GM20431 (cell line): ENCODE results near the gene AHSP.
"Not testable (repeated sequence)": the region's sequence is repeated elsewhere in the genome, so short reads cannot be mapped to it uniquely, and the experiment has no call there.

Experiments used
- in situ Hi-C: fragments of 300-500 bp; cut with MseI, MboI; formaldehyde crosslinking; loops from one replicate; pipeline ENCODE4 v1.15.0; 2020; ENCODE audit warnings: low sequenced_read_pairs; ENCODE audit not compliant: unreplicated experiment

AHSP gene

GRCh38 chr16:31499928-31500327 is 27.8 kb upstream of the AHSP start:
- in situ Hi-C loops = no loop called here

DNA sequence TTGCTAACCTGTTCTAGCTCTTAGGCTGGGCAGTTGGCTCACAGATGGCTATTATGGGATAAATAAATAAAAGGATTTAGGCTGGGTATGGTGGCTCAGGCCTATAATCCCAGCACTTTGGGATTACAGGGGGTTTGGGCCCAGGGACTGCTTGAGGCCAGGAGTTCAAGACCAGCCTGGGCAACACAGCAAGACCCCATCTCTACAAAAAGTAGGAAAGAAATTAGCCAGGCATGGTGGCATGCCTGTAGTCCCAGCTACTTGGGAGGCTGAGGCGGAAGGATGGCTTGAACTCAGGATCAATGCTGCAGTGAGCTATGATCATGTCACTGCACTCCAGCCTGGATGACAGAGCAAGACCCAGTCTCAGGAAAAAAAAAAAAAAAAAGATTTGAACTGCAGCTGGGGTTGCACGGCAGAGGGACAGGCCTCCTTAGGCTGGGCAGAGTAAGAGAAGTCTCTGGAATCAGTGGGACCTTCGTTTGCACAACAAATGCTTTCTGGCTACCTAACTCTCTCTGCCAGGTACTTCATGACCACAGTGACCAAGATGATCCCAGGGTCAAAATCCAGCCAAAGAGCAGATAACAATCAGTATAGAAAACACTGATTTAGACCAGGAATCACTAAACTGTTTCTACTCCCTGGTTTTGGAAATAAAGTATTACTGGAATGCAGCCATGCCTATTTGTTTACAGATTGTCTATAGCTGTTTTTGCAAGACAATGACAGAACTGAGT is 26.3 kb upstream of the AHSP start:
- in situ Hi-C loops = no loop called here

DNA sequence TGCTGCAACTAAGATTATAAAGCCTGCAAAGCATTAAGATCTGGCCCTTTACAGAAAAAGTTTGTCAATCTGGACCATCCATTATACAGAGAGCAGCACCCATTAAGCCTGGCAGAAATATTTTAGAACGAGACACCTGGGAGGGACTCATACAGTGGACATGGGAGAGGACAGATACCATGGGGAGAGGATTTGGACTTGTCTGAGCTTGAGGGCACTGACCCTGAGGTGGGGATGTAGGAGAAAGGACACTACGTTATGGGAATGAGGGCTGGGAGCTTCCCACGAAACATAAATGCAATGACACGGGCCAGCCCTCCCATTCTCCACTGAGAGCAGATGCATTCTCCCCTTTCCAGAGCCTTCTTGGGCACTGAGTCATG is 25.7 kb upstream of the AHSP start:
- in situ Hi-C loops = no loop called here

- in situ Hi-C loops = no loop called here
Measured at GRCh38 chr16:31502981-31503380, 24.7 kb upstream of the AHSP start.

DNA sequence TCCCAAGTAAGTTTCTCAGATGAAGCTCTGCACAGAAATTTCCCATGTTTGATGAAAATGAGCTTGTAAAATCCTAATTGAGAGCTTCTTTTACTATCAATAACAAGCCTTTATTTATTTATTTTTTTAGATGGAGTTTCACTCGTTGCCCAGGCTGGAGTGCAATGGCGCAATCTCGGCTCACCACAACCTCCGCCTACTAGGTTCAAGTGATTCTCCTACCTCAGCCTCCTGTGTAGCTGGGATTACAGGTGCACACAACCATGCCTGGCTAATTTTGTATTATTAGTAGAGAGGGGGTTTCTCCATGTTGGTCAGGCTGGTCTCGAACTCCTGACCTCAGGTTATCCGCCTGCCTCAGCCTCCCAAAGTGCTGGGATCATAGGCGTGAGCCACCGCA is 24.1 kb upstream of the AHSP start:
- in situ Hi-C loops = not testable (repeated sequence)

GRCh38 chr16:31504159-31504558 is 23.5 kb upstream of the AHSP start:
- in situ Hi-C loops = no loop called here

GRCh38 chr16:31505483-31505882 is 22.2 kb upstream of the AHSP start:
- in situ Hi-C loops = no loop called here

- in situ Hi-C loops = no loop called here
Measured at GRCh38 chr16:31507617-31507928, 20.1 kb upstream of the AHSP start.

DNA sequence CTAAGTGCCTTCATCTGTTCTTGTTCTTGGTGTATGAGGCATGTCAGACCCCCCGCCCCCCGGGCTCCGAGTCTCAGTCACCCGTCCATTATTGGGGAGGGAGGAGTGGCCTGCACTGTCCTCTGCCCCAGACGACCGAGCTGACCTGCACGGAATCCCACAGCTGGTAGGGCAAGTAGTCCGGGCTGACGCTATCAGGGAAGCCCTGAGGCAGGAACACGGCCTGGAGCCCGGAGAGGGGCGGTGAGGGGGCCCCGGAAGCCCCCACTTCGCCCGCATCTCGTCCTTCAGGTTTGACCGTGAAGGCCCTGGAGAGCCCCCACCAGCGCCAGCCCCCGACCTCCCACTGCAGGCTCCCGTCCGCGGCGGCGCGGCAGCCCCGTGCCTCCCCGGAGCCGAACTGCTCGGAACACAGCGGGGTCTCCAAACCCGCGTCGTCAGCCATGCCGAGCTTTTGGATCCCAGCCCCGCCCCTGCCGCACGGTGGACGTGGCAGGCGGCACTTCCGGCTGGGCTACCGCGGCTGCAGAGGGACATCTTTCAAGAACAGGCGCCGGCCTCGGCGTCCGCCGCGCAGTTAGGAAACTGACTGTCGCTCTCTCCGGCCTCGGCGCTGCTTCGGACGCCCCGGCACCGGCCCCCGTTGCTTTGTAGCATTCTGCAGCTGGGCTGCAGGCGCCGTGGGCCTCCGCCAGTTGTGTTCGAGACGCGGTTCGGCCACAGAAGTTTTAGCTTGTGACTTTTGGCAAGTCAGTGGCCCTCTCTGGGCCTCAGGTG is 19.6 kb upstream of the AHSP start, which contains the start of gene RUSF1:
Gene RUSF1 (minus strand): TSS at position 463 of the 777 bp plus-strand sequence. CDS start 18 bp downstream, at position 445.
- in situ Hi-C loops = no loop called here

DNA sequence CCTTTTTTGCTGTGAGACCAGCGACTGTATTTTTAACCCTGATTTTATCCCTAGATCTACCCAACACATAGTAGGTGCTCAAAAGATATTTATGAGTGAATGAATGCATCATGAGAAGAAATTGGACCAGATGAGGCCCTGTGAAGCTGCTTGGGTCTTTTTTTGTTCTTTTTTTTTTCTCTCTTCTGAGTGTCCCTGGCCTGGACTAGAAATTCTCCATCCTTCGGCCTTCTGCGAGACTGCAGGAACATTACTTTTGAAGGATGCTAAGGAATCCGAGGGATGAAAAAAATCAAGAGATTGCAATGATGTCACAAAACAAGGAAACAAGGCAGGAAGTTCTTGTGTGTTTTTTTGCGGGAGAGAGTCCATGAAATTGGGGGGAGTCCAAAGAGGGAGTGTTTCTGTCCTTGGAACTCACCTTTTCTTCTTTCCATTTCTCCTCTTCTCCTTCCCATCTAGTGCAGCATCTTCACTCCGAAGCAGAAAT is 18.9 kb upstream of the AHSP start:
- in situ Hi-C loops = no loop called here

DNA sequence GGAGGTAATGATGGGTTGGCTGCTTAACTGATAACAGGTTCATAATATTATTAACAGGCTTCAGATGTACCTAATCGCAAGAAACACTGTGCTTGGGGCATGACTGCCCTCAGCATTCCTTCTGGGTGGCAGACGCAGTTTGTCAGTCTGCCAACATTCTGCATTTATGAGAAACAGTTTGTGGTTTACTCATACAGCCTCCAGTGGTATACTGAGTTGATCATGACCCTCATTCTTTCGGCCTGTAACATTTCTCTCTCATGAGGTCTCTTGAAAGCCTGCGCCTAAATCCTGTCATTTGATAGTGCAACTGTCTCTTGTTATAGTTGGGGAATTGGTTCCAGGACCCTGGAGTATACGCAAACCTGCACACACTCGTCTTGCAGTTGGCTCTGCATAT is 14.6 kb upstream of the AHSP start:
- in situ Hi-C loops = no loop called here

GRCh38 chr16:31513884-31514283 is 13.8 kb upstream of the AHSP start:
- in situ Hi-C loops = no loop called here

DNA sequence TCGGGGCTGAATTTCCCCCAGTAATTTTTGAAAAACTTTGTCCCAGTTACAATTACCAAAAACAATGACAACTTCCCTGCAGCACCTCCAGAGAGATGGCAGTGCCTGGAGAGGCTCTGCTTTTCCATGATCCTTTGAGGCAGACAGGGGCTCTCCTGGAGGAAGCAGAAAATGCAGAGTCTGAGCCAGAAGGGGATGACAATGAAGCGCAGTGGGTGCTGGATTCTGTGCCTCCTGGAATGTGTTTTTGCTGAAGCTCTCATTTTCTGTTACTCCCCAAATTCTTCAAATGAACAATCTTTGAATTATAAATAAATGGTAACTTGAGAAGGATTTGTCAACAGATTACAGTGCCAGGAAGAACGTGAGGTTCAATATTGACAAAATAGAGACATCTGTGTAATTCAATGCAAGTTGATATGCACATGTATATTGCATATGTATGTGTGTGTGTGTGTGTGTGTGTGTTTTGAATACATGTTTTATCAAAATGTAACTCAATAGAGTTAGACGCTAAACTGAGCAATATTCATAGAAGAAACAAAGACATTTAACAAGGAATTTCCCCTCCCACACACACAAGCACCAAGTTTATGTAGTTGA is 9.8 kb upstream of the AHSP start:
- in situ Hi-C loops = no loop called here

DNA sequence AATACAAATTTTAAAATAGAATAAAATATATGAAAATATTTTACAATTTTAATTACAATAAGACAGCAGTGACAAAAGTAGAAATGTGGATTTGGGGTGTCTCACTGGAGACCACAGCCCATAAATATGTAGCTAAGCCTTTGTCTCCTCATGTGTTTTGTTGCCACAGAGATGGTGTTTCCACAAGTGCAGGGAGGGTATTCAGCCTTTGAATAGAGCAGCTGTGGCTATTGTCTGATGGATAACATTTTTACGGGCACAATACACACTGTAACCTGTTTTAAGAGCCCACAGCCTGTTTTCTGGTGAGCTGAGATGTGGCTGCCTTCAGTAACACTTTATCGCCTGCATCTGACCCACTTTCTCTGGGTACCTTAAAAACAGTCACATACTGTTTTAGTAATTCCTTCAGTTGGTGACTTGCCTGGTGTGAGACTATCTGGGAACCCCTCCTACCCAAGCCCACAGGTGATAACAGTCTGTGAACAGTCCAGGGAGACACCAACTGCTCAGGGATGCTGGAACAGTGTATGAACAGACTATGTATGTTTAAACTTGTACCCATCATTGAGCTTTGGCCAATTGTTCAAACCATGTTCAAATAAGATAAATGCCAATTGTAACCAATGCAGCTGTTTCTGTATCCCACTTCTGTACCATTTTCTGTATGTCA is 7.8 kb upstream of the AHSP start:
- in situ Hi-C loops = no loop called here

DNA sequence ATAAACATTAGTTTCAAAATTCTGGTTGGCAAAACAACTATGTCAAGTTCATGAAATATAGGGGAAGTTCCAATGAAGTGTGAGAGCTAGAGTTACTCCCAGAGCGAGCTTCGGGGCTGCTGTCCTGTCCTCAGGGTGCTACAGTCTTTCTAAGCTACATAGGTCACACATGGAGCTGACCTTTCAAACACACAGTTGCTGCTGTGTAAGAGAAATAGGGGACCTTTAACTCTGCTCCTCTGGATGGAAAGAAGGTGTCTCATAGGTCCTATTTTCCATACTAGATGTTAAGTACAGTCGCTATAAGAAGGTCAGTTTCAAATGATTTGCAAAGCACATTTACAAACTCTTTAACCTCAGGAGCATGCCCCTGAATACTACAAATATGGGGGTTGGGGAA is 6.3 kb upstream of the AHSP start:
- in situ Hi-C loops = no loop called here

DNA sequence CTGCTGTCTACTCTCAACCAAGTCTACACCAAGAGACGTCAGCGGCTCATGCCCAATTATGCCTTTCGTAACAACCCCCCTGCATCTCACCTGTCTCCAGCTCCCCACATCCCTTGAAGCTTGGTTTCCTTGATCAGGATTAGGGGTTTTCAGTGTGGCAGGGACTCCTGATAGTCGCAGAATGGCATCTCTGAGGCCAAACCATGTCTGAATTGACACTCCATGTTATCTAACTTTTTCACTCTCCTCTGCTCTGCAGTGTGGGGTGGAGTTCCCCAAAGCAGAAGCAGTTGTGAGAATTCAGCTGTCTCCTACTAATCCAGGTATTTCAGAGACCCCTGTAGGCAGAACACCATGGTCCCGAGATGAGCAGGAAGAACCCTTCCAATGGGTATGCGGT is 5.6 kb upstream of the AHSP start:
- in situ Hi-C loops = no loop called here

DNA sequence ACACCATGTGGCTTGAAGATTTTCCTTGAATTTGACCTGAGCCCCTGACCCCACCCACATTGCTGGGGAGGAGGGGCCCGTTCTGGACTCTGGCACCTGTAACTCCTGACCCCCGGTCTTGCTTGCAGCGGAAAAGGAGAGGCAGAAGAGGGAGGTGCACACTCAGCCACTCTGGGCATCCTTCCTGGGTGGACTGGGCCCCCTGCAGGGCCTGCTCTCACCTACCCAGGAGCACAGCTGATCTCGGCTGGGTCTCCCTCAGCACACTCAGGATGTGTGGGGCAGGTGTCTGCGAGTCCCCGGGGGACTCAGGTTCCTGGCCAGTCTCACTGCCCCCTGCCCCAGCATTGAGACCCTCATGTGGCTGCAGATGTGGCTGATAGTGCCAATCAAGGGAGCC is 3.9 kb upstream of the AHSP start:
- in situ Hi-C loops = not testable (repeated sequence)

- in situ Hi-C loops = no loop called here
Measured at GRCh38 chr16:31525113-31525512, 2.6 kb upstream of the AHSP start.

- in situ Hi-C loops = no loop called here
Measured at GRCh38 chr16:31528523-31529107, 915 bp downstream of the AHSP start.
